ENCODE measurements around the gene AMIGO3.

- TF ChIP-seq TAF1 (conservative IDR thresholded peaks at IDR 0.05) (no peak), REST (IDR thresholded peaks at IDR 0.05) (no peak)
- TF ChIP-seq, protein P1, sequence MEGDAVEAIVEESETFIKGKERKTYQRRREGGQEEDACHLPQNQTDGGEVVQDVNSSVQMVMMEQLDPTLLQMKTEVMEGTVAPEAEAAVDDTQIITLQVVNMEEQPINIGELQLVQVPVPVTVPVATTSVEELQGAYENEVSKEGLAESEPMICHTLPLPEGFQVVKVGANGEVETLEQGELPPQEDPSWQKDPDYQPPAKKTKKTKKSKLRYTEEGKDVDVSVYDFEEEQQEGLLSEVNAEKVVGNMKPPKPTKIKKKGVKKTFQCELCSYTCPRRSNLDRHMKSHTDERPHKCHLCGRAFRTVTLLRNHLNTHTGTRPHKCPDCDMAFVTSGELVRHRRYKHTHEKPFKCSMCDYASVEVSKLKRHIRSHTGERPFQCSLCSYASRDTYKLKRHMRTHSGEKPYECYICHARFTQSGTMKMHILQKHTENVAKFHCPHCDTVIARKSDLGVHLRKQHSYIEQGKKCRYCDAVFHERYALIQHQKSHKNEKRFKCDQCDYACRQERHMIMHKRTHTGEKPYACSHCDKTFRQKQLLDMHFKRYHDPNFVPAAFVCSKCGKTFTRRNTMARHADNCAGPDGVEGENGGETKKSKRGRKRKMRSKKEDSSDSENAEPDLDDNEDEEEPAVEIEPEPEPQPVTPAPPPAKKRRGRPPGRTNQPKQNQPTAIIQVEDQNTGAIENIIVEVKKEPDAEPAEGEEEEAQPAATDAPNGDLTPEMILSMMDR (IDR thresholded peaks at IDR 0.05; ENCODE audit: low read depth, low read length, missing input control) = no peak
Measured at GRCh38 chr3:49673121-49673714, 46.3 kb downstream of the AMIGO3 start.
